ENCODE results near the gene PEX11B.

- no peak for TF ChIP-seq CTCF (conservative IDR thresholded peaks at IDR 0.05)
- no peak for TF ChIP-seq EZH2 (IDR thresholded peaks at IDR 0.05; ENCODE audit: low read depth)
Measured at GRCh38 chr1:145908653-145909052, 9.9 kb downstream of the PEX11B start.

All from PC-9 (cell line).